K562 (cell line): Measurements from ENCODE around the gene PDE5A. TPM values are rescaled to one million over a fixed set of nuclear protein-coding genes. Genes with fewer than 3 reads are reported as not detected.

Experiments
- ATAC-seq: fragments of 200-7000 bp; cut with Tn5 transposase; 3 replicates; pipeline ENCODE4 v1.9.1; 2020; ENCODE audit warnings: moderate library complexity
- BruUV-seq: library from RNA; stranded (reverse); fragments of 400-500 nt; replicated peaks from 2 replicates; lab custom pipeline; 2021; lab: Mats Ljungman, UMichigan
- CTCF ChIA-PET: fragments of 300-600 bp; formaldehyde crosslinking; extraction: SDS; loops from one replicate; lab custom pipeline; 2021; ENCODE audit warnings: low intra/inter-chr PET ratio; lab: Yijun Ruan, JAX
- POLR2A ChIA-PET: fragments of 300-600, 350-650 bp; sonication (Branson Sonifier 250); formaldehyde crosslinking; extraction: SDS; loops from one replicate; lab custom pipeline; 2021; ENCODE audit warnings: antibody characterized with exemption, inconsistent platforms; lab: Yijun Ruan, JAX
- DNase-seq, 4 experiments: peaks; one replicate each; pipeline versions ENCODE4 v3.0.0 to v3.0.0-alpha.2; 2011 to 2018; ENCODE audit warnings: low spot score in 3 of 4, mixed read lengths in 3 of 4; ENCODE audit errors: extremely low read depth in 1 of 4
- FAIRE-seq: peaks from 2 replicates; lab custom pipeline; 2011; peaks lifted over from hg19 to GRCh38; lab: Jason Lieb, UNC
- H2AFZ ChIP-seq: 2 replicates; pipeline ENCODE4 v1.6.0; 2011; ENCODE audit warnings: low read depth, low read length, control low read depth, inconsistent platforms
- H3K27ac ChIP-seq: fragments of 200-600 bp; 3 replicates; pipeline ENCODE4 v1.8.0; 2011; ENCODE audit warnings: low read depth, mild to moderate bottlenecking, control low read depth, inconsistent platforms, low read length, moderate library complexity, mixed read lengths; ENCODE audit errors: extremely low read depth
- H3K27me3 ChIP-seq, 2 experiments: fragments of 300-600 bp in 1 of 2; 2 replicates in 1 of 2; 3 replicates in 1 of 2; pipeline versions ENCODE4 v1.6.0 to v1.8.0; 2011; ENCODE audit warnings: inconsistent platforms in 2 of 2, low read length in 2 of 2, mild to moderate bottlenecking in 1 of 2, mixed read lengths in 1 of 2, moderate library complexity in 1 of 2; ENCODE audit not compliant: control insufficient read depth in 2 of 2, insufficient read depth in 2 of 2
- H3K36me3 ChIP-seq: fragments of 300-600 bp; 3 replicates; pipeline ENCODE4 v1.8.0; 2011; ENCODE audit warnings: mild to moderate bottlenecking, low read length, inconsistent platforms; ENCODE audit not compliant: control insufficient read depth, insufficient read depth
- H3K4me1 ChIP-seq, 2 experiments: fragments of 200-600 bp in 1 of 2; replicated peaks in 1 of 2; 2 replicates in 1 of 2; 3 replicates in 1 of 2; pipeline versions ENCODE4 v1.5.1 to v1.8.0; 2011; ENCODE audit warnings: inconsistent platforms in 2 of 2, low read length in 2 of 2, mild to moderate bottlenecking in 1 of 2, mixed read lengths in 1 of 2, moderate library complexity in 1 of 2; ENCODE audit not compliant: control insufficient read depth in 2 of 2, insufficient read depth in 2 of 2
- H3K4me2 ChIP-seq: 2 replicates; pipeline ENCODE4 v1.6.1; 2011; ENCODE audit warnings: low read length, control low read depth, inconsistent platforms, mixed read lengths; ENCODE audit not compliant: insufficient read depth
- H3K4me3 ChIP-seq: fragments of 200-600 bp; sonication (generic), shearing (Covaris generic); 2 replicates; pipeline ENCODE4 v1.5.1; 2016; ENCODE audit warnings: control low read depth, inconsistent platforms
- H3K79me2 ChIP-seq: fragments of 200-600 bp; 3 replicates; pipeline ENCODE4 v1.8.0; 2011; ENCODE audit warnings: low read length, inconsistent platforms; ENCODE audit not compliant: control insufficient read depth, insufficient read depth
- H3K9ac ChIP-seq, 2 experiments: 2 replicates each; pipeline versions ENCODE4 v1.6.0 to v1.6.1; 2011; ENCODE audit warnings: low read depth in 2 of 2, low read length in 2 of 2, control low read depth in 1 of 2, inconsistent platforms in 1 of 2, mild to moderate bottlenecking in 1 of 2, mixed read lengths in 1 of 2; ENCODE audit not compliant: insufficient read depth in 1 of 2
- H3K9me1 ChIP-seq: one replicate; pipeline ENCODE4 v1.6.0; 2011; ENCODE audit warnings: inconsistent platforms, mild to moderate bottlenecking, low read length, moderate library complexity; ENCODE audit not compliant: control insufficient read depth, insufficient read depth
- H3K9me3 ChIP-seq: replicated peaks from 2 replicates; pipeline ENCODE4 v1.5.1; 2011; ENCODE audit warnings: low read depth, low read length, inconsistent platforms; ENCODE audit not compliant: control insufficient read depth, insufficient read depth
- H4K20me1 ChIP-seq: replicated peaks from 2 replicates; pipeline ENCODE4 v1.6.1; 2011; ENCODE audit warnings: low read length, inconsistent platforms, mixed read lengths; ENCODE audit not compliant: control insufficient read depth, insufficient read depth
- CBX5 ChIP-seq: IDR thresholded peaks from 2 replicates; pipeline ENCODE4 v1.6.1; 2014; ENCODE audit warnings: low read depth, borderline replicate concordance
- CBX8 ChIP-seq: fragments of 200-600 bp; sonication (generic); IDR thresholded peaks from 2 replicates; pipeline ENCODE4 v1.6.1; 2012; ENCODE audit warnings: borderline replicate concordance, mixed run types, low read depth, mild to moderate bottlenecking, moderate library complexity, mixed read lengths, low read length, control low read depth, inconsistent platforms; ENCODE audit not compliant: poor library complexity, severe bottlenecking; ENCODE audit errors: extremely low read depth
- DNMT1 ChIP-seq: fragments of 450-650 bp; IDR thresholded peaks from 2 replicates; pipeline ENCODE4 v1.6.1; 2016; ENCODE audit warnings: antibody characterized with exemption, mild to moderate bottlenecking
- ESRRB ChIP-seq: fragments of 250-450 bp; sonication (Bioruptor Pico); IDR thresholded peaks from 2 replicates; pipeline ENCODE4 v1.5.0; 2020; ENCODE audit warnings: mild to moderate bottlenecking, moderate library complexity, borderline replicate concordance
- HDAC6 ChIP-seq: IDR thresholded peaks from 2 replicates; pipeline ENCODE4 v1.6.1; 2012; ENCODE audit warnings: low read depth, mild to moderate bottlenecking, control low read depth, inconsistent platforms, low read length, moderate library complexity
- MTA3 ChIP-seq: fragments of 450-650 bp; formaldehyde crosslinking; IDR thresholded peaks from 2 replicates; pipeline ENCODE4 v1.6.1; 2017; ENCODE audit warnings: mild to moderate bottlenecking, borderline replicate concordance
- PHF21A ChIP-seq: fragments of 450-650 bp; IDR thresholded peaks from 2 replicates; pipeline ENCODE4 v1.6.1; 2017; ENCODE audit warnings: low read depth, borderline replicate concordance
- SIN3B ChIP-seq: fragments of 450-650 bp; IDR thresholded peaks from 2 replicates; pipeline ENCODE4 v1.6.1; 2017; ENCODE audit warnings: low read depth, mild to moderate bottlenecking, moderate library complexity
- SMARCA4 ChIP-seq: fragments of 450-650 bp; IDR thresholded peaks from 2 replicates; pipeline ENCODE4 v1.6.1; 2016
- TBL1XR1 ChIP-seq, 2 experiments: IDR thresholded peaks; 2 replicates each; pipeline ENCODE4 v1.6.1; 2012; ENCODE audit warnings: improper control_type of control experiment in 2 of 2, low read length in 2 of 2, mild to moderate bottlenecking in 1 of 2
- ZNF12 ChIP-seq: sonication (generic); formaldehyde crosslinking; IDR thresholded peaks from 2 replicates; pipeline ENCODE4 v1.4.0; 2020; ENCODE audit warnings: mild to moderate bottlenecking, missing genetic modification reagents
- ZNF707 ChIP-seq: fragments of 250-450 bp; sonication (Bioruptor Pico); conservative IDR thresholded peaks from 2 replicates; pipeline ENCODE4 v1.8.0; 2022; ENCODE audit warnings: inconsistent platforms, mild to moderate bottlenecking, moderate library complexity
- WGBS: fragments of 100-300 bp; shearing (Covaris generic); methylation state at CpG from one replicate; pipeline ENCODE4 v1.1.6; 2016; ENCODE audit warnings: low coverage, mixed read lengths; ENCODE audit not compliant: insufficient coverage; ENCODE audit errors: missing lambda C conversion rate; 5-methylcytosine and 5-hydroxymethylcytosine counted together
- in situ Hi-C: fragments of 300-500 bp; cut with MboI; formaldehyde crosslinking; loops from 4 replicates; pipeline ENCODE4 v1.15.0; 2018; ENCODE audit warnings: inconsistent platforms, mixed read lengths
- intact Hi-C: fragments of 100-400 bp; cut with micrococcal nuclease; formaldehyde crosslinking; loops from 2 replicates; pipeline ENCODE4 v1.14.2; 2022
- polyA plus RNA-seq, 8 experiments: library from polyadenylated mRNA; depleted of rRNA in 4 of 8; stranded (reverse) in 5 of 8; unstranded in 3 of 8; fragments of >200 nt; fragmentation: Nextera tagmentation in 2 of 8; fragmentation: Illumina TruSeq in 1 of 8; extraction: Ambion mirVana in 2 of 8; extraction: Trizol in 1 of 8; gene quantifications; 2 replicates each; pipeline versions ENCODE4 v1.2.1 to v1.2.3, GENCODE V29; 2011 to 2014; ENCODE audit warnings: inconsistent platforms in 1 of 8, missing spikeins in 1 of 8
- total RNA-seq, 7 experiments: library from RNA; depleted of rRNA in 6 of 7; stranded (reverse); fragments of >200 nt in 6 of 7; fragmentation: Illumina TruSeq in 2 of 7; extraction: Trizol in 2 of 7; gene quantifications; 2 replicates each; pipeline versions ENCODE4 v1.2.1 to v1.2.3, GENCODE V29; 2011 to 2021; ENCODE audit warnings: low replicate concordance in 1 of 7
- TF ChIP-seq, protein P1 (sequence below): sonication (generic); formaldehyde crosslinking; IDR thresholded peaks from 2 replicates; pipeline ENCODE4 v1.8.1; 2022; ENCODE audit warnings: missing genetic modification reagents
- TF ChIP-seq, protein P2 (sequence below): fragments of 450-650 bp; formaldehyde crosslinking; IDR thresholded peaks from 2 replicates; pipeline ENCODE4 v1.4.0; 2020; ENCODE audit warnings: mild to moderate bottlenecking
- TF ChIP-seq, protein P3 (sequence below), 2 experiments: IDR thresholded peaks; 2 replicates each; pipeline ENCODE4 v1.6.1; 2011; ENCODE audit warnings: borderline replicate concordance in 1 of 2, control low read depth in 1 of 2, low read depth in 1 of 2, low read length in 1 of 2, mild to moderate bottlenecking in 1 of 2, mixed read lengths in 1 of 2, moderate library complexity in 1 of 2; ENCODE audit not compliant: insufficient read depth in 1 of 2, insufficient read length in 1 of 2, poor library complexity in 1 of 2, severe bottlenecking in 1 of 2; ENCODE audit errors: extremely low read depth in 1 of 2
- TF ChIP-seq, protein P4 (sequence below): fragments of 200-800 bp; sonication (Bioruptor generic); IDR thresholded peaks from 2 replicates; pipeline ENCODE4 v1.6.1; 2017; ENCODE audit warnings: missing genetic modification characterization, missing compliant biosample characterization

PDE5A gene
- total and polyA plus RNA-seq, 9 of the 15 experiments (the other 6 are each of a cell fraction or from before 2014, with no cell fraction given), result 0.07 to 1.9 (median 0.29) TPM

DNA sequence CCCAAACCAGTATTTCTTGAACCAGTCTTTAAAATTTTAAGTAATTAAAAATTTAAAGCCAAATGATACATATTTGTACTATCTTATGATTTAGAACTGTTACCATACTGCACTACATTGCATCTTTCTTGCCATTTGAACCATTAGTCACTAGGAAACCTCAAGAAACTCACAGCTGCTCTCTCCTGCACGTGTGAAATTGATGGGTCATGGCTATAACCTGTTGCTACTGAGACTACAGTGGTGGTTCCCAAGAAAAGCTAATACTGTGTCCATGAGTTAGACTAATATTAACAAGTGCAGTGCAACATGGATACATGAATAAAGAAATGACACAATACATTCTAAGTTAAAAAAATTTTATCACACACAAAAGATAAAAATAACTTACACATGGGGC lies 88.4 kb downstream of the PDE5A start (continued):
- TF ChIP-seq CBX8 (no peak), HDAC6 (no peak), ZNF12 (CRISPR knock-in tag) (no peak), CBX5 (no peak), ZNF707 (CRISPR knock-in tag) (no peak)

DNA sequence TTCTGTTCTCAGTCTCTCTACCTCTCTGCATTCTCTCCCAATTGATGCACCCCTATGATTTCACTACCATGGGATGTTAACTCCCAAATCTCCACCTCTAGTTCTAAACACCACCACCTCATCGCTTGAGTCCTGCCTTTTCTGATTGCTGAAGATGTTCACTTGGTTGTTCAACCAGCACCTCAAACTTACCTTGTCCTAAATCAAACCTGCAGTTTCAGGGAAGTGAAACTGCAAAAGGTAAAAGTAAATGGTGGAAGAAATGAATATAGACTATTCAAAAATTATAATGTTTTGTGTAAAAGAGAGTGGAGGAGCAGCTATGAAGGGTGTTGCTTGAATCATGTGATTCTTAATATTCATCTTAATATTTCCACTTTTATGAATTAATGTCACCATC lies 91.0 kb downstream of the PDE5A start:
- Histone ChIP-seq H3K4me2 (no peak overlapping the region), H3K9me1 (no peaks in the 10 kb centered on the region), H4K20me1 (no peaks in the 10 kb centered on the region), H3K4me3 (no peak overlapping the region), H3K9me3 (no peaks in the 10 kb centered on the region), H3K9ac (no peak overlapping the region), H3K36me3 (no peaks in the 10 kb centered on the region), H3K79me2 (no peaks in the 10 kb centered on the region), H2AFZ (no peak overlapping the region), H3K27ac (no peak overlapping the region), H3K27me3 (no peaks in the 10 kb centered on the region), H3K4me1 (no peaks in the 10 kb centered on the region)
- ATAC-seq (no peak), FAIRE-seq (no peak), DNase-seq (no peak)
- POLR2A ChIA-PET, result no interaction called here
- WGBS, result 8% methylated on average over 1 of the region's 1 CpG
- intact Hi-C loops (no loop called here), in situ Hi-C loops (no loop called here)
- no TSS peak for BruUV-seq
- CTCF ChIA-PET, result no interaction called here
- TF ChIP-seq SMARCA4 (no peak), ESRRB (no peak), MTA3 (no peak), SIN3B (no peak), DNMT1 (no peak), PHF21A (no peak), TBL1XR1 (IDR thresholded peaks at IDR 0.05; ENCODE audit: low read length in 2 of 2) (no peak)
- TF ChIP-seq, protein P1, sequence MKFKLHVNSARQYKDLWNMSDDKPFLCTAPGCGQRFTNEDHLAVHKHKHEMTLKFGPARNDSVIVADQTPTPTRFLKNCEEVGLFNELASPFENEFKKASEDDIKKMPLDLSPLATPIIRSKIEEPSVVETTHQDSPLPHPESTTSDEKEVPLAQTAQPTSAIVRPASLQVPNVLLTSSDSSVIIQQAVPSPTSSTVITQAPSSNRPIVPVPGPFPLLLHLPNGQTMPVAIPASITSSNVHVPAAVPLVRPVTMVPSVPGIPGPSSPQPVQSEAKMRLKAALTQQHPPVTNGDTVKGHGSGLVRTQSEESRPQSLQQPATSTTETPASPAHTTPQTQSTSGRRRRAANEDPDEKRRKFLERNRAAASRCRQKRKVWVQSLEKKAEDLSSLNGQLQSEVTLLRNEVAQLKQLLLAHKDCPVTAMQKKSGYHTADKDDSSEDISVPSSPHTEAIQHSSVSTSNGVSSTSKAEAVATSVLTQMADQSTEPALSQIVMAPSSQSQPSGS (CRISPR knock-in tag), result no peak
- TF ChIP-seq, protein P2, sequence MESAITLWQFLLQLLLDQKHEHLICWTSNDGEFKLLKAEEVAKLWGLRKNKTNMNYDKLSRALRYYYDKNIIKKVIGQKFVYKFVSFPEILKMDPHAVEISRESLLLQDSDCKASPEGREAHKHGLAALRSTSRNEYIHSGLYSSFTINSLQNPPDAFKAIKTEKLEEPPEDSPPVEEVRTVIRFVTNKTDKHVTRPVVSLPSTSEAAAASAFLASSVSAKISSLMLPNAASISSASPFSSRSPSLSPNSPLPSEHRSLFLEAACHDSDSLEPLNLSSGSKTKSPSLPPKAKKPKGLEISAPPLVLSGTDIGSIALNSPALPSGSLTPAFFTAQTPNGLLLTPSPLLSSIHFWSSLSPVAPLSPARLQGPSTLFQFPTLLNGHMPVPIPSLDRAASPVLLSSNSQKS (CRISPR knock-in tag), result no peak
- TF ChIP-seq, protein P3, sequence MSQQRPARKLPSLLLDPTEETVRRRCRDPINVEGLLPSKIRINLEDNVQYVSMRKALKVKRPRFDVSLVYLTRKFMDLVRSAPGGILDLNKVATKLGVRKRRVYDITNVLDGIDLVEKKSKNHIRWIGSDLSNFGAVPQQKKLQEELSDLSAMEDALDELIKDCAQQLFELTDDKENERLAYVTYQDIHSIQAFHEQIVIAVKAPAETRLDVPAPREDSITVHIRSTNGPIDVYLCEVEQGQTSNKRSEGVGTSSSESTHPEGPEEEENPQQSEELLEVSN (IDR thresholded peaks at IDR 0.05; ENCODE audit: borderline replicate concordance in 1 of 2, extremely low read depth in 1 of 2, insufficient read depth in 1 of 2, insufficient read length in 1 of 2, low read depth in 1 of 2, low read length in 1 of 2, poor library complexity in 1 of 2, severe bottlenecking in 1 of 2), result no peak
- TF ChIP-seq, protein P4, sequence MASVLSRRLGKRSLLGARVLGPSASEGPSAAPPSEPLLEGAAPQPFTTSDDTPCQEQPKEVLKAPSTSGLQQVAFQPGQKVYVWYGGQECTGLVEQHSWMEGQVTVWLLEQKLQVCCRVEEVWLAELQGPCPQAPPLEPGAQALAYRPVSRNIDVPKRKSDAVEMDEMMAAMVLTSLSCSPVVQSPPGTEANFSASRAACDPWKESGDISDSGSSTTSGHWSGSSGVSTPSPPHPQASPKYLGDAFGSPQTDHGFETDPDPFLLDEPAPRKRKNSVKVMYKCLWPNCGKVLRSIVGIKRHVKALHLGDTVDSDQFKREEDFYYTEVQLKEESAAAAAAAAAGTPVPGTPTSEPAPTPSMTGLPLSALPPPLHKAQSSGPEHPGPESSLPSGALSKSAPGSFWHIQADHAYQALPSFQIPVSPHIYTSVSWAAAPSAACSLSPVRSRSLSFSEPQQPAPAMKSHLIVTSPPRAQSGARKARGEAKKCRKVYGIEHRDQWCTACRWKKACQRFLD, result no peak
